NB4 (cell line): ENCODE results near the gene CHMP2A.

Source experiments
- DNase-seq: peaks from one replicate; pipeline ENCODE4 v3.0.0; 2010; ENCODE audit warnings: low read depth
- H3K4me3 ChIP-seq: one replicate; pipeline ENCODE4 v1.5.1; 2011; ENCODE audit warnings: mild to moderate bottlenecking, low read depth, low read length, moderate library complexity
- MYC ChIP-seq: IDR thresholded peaks from 2 replicates; pipeline ENCODE4 v1.6.1; 2011; ENCODE audit warnings: low read depth, low read length
- POLR2A ChIP-seq: IDR thresholded peaks from 2 replicates; pipeline ENCODE4 v1.6.1; 2011; ENCODE audit warnings: mild to moderate bottlenecking; ENCODE audit not compliant: insufficient read length; ENCODE audit errors: extremely low read depth
- TF ChIP-seq, protein P1 (sequence below): IDR thresholded peaks from one replicate; pipeline ENCODE4 v1.5.1; 2012; ENCODE audit warnings: low read depth, low read length
- TF ChIP-seq, protein P2 (sequence below): IDR thresholded peaks from 2 replicates; pipeline ENCODE4 v1.6.1; 2011; ENCODE audit warnings: low read depth, low read length

CHMP2A gene

DNA sequence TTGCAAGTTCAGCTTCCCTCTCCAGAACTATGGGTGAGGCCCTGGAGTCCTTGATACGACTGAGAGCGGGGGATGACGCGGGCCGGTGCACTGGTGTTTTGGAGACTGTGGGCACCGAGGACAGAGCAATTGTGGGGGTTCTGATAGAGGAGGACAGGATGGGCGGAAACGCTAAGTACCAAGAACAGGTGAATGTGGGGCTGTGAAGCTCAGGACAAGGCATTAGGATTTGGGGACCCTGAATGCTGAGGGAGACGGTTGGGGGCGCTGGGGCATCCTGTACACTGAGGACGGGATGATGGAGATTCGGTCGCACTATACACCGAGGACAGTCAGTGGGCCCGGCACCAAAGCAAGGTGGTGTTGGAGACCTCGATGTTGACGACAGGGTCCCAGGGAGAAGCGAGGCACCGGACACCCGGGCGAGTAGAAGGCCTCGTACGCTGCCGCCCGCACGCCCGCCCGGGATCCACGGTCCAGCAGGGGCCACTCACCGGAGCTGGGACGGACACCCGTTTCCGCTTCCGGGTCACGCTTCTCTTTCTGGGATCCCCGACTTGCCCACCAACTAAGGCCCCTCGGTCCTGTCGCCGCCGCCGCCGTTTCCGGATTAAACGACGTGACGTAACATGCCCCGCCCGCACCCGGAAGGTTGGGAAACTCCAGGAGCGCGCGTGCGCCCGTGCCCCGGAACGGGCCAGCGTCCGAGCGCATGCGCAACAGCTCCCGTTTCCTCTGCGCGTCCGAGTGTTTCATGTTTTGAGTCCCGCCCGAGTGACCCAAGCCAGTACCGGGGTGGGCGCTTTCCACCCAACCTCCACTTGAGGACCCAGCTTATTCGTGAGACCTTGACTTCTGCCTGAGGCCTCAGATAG is at the start of gene CHMP2A:
Gene CHMP2A, minus strand, starts transcription at position 612 of the 875 bp plus-strand sequence. CDS start 893 bp downstream, outside the sequence.
- peak within 1 kb of the TSS; percentile 62 for H3K4me3 ChIP-seq
- TF ChIP-seq MYC (peak; percentile 72), POLR2A (peak; percentile 61)
- TF ChIP-seq, protein P1, sequence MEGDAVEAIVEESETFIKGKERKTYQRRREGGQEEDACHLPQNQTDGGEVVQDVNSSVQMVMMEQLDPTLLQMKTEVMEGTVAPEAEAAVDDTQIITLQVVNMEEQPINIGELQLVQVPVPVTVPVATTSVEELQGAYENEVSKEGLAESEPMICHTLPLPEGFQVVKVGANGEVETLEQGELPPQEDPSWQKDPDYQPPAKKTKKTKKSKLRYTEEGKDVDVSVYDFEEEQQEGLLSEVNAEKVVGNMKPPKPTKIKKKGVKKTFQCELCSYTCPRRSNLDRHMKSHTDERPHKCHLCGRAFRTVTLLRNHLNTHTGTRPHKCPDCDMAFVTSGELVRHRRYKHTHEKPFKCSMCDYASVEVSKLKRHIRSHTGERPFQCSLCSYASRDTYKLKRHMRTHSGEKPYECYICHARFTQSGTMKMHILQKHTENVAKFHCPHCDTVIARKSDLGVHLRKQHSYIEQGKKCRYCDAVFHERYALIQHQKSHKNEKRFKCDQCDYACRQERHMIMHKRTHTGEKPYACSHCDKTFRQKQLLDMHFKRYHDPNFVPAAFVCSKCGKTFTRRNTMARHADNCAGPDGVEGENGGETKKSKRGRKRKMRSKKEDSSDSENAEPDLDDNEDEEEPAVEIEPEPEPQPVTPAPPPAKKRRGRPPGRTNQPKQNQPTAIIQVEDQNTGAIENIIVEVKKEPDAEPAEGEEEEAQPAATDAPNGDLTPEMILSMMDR, result no peak
- TF ChIP-seq, protein P2, sequence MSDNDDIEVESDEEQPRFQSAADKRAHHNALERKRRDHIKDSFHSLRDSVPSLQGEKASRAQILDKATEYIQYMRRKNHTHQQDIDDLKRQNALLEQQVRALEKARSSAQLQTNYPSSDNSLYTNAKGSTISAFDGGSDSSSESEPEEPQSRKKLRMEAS, result peak; percentile 59
- peak; percentile 97 for DNase-seq

- DNase-seq, result no peak
- TF ChIP-seq, protein P2, result no peak
- TF ChIP-seq, protein P1, result no peak
- no peak for TF ChIP-seq MYC
- no peak for TF ChIP-seq POLR2A
- H3K4me3 ChIP-seq, result no peak overlapping the region
These were observed 31.3 kb upstream of the CHMP2A start for GRCh38 chr19:58586133-58586765.

DNA sequence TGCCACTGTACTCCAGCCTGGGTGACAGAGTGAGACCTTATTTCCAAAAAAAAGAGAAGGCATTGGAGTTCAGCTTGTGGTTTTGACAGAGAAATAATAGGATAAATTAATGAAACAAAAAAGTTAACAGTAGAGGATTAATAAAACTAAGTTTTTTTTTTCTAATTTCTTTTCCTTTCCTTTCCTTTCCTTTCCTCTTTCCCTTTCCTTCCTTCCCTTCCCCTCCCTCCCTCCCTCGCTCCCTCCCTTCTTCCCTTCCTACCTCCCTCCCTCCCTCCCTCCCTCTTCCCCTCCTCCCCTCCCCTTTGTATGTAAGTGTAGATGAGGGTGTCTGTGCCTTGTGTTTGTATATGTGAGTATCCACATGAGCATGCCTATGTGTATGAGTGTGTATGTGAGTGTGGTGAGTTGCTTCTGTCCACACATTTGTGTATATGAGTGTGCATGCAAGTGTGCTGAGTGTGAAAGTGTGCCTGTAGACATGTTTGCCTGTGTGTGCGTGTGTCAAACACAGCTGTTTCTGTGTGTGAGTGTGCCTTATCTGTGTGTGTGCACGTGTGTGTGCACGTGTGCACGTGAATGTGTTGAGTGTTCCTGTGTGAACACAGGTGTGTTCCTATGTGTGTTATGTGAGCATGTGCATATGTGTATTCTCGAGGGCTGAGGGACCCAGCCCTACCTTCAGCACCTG is 30.7 kb upstream of the CHMP2A start:
- no peak for TF ChIP-seq MYC
- TF ChIP-seq POLR2A, result no peak
- TF ChIP-seq, protein P1, result no peak
- TF ChIP-seq, protein P2, result no peak
- DNase-seq, result no peak
- H3K4me3 ChIP-seq, result no peak overlapping the region

DNA sequence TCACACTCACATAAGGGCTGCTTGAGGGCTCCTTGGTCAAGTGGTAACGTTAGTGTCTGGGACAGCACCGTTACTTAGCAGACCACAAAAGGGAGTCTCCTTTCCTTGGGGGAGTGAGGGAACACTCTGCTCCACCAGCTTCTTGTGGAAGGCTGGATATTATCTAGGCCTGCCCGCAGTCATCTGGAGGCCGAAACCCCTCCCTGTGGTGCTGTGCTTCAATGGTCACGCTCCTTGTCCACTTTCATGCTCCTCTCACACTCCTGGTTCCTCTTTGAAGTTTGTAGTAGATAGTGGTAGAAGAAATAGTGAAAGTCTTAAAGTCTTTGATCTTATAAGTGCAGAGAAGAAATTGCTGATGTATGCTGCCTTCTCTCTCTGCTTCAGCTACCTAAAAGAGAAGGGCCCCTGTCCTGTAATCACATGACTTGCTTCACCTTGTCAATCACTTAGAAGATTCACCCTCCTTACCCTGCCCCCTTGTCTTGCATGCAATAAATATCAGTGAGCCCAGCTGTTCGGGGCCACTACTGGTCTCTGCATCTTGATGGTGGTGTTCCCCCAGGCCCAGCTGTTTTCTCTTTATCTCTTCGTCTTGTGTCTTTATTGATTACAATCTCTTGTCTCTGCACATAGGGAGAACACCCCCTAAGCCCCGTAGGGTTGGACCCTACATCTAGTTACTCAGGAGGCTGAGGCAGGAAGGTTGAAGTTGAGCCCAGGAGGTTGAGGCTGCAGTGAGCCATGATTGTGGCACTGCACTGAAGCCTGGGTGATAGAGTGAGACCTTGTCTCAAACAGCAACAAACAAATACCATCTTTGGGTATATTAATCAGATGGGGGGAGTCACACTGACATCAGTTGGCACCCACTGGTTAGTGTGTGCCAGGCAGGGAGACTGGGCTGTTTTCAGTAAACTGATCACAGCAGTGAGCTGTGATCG is 29.9 kb upstream of the CHMP2A start:
- no peak overlapping the region for H3K4me3 ChIP-seq
- TF ChIP-seq, protein P1, result no peak
- no peak for TF ChIP-seq MYC
- TF ChIP-seq POLR2A, result no peak
- TF ChIP-seq, protein P2, result no peak
- no peak for DNase-seq

GRCh38 chr19:58582985-58583384 is 28.1 kb upstream of the CHMP2A start:
- no peak for TF ChIP-seq POLR2A
- TF ChIP-seq, protein P1, result no peak
- no peak for TF ChIP-seq MYC
- TF ChIP-seq, protein P2, result no peak
- no peak overlapping the region for H3K4me3 ChIP-seq
- no peak for DNase-seq
